ENCODE measurements around the gene MYOD1.

MYOD1 gene

DNA sequence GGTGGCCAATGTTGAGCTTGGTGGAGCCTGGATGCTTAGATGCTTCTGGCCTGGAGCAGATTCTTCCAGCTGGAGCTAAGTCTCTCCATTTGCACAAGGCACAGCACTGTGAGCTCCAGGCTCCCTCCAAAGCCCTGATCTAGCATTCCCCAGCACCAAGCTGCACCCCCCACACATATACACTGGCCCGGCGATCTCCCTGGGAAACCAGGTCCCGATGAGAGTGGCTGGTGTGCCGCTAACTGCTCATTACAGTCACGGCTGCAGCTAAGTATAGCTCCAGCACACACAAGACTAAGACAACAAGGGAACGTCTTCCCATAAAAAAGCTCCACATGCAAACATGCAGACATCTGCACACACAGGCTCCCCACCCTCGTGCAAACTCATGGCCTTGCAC, 32.8 kb downstream of the MYOD1 start:
- in situ Hi-C loops (cut with MboI; ENCODE audit: low pct_unique_long_range_greater_than_20kb, low sequenced_read_pairs, unreplicated experiment) = no loop called here
- TF ChIP-seq CTCF (IDR thresholded peaks at IDR 0.05; ENCODE audit: extremely low read depth, insufficient read depth, missing control alignments) = no peak
- no peak for DNase-seq (ENCODE audit: low spot score)

DNA sequence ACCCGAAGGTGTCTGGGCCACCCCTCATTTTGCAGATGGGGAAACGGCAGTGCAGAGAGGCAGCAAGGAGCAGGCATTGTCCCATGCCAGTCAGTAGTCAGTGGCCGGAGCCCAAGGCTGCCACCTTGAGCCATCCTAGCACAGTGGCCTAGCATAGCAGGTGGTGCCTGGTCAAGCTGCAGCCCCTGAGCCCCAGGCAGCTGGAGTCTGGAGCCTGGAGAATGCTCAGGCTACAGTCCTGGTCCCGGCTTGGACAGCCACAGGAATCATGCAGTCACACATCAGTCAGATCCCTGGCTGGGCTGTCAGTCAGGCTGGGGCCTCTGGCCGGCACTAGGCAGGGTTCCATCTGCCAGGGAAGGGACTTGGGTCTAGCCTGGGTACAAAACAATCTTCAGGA, 33.8 kb downstream of the MYOD1 start:
- in situ Hi-C loops (cut with MboI; ENCODE audit: low pct_unique_long_range_greater_than_20kb, low sequenced_read_pairs, unreplicated experiment) = no loop called here
- DNase-seq (ENCODE audit: low spot score) = no peak
- no peak for TF ChIP-seq CTCF (IDR thresholded peaks at IDR 0.05; ENCODE audit: extremely low read depth, insufficient read depth, missing control alignments)

DNA sequence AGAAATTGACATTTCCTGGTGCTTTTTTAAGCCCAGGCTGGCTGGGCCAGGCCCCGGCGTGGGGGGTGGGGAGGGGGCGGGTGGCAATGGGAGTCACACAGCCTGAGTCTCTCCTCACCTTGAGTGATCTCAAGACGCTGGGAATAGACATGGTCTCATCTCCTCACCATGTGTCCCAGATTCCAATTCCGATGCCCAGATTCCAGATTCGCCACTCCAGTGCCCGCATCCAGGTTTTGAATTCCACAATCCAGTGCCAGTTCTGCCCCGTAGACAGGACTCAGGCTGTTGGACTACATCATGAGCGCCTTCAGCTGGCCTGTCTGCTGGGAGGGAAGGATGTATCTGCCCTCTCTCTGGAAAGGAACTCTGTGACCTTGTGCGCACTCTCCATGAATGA, 34.3 kb downstream of the MYOD1 start:
- in situ Hi-C loops (cut with MboI; ENCODE audit: low pct_unique_long_range_greater_than_20kb, low sequenced_read_pairs, unreplicated experiment) = no loop called here
- DNase-seq (ENCODE audit: low spot score) = no peak
- no peak for TF ChIP-seq CTCF (IDR thresholded peaks at IDR 0.05; ENCODE audit: extremely low read depth, insufficient read depth, missing control alignments)

GRCh38 chr11:17755891-17756290, 36.5 kb downstream of the MYOD1 start:
- in situ Hi-C loops (cut with MboI; ENCODE audit: low pct_unique_long_range_greater_than_20kb, low sequenced_read_pairs, unreplicated experiment) = no loop called here
- no peak for DNase-seq (ENCODE audit: low spot score)
- TF ChIP-seq CTCF (IDR thresholded peaks at IDR 0.05; ENCODE audit: extremely low read depth, insufficient read depth, missing control alignments) = no peak

DNA sequence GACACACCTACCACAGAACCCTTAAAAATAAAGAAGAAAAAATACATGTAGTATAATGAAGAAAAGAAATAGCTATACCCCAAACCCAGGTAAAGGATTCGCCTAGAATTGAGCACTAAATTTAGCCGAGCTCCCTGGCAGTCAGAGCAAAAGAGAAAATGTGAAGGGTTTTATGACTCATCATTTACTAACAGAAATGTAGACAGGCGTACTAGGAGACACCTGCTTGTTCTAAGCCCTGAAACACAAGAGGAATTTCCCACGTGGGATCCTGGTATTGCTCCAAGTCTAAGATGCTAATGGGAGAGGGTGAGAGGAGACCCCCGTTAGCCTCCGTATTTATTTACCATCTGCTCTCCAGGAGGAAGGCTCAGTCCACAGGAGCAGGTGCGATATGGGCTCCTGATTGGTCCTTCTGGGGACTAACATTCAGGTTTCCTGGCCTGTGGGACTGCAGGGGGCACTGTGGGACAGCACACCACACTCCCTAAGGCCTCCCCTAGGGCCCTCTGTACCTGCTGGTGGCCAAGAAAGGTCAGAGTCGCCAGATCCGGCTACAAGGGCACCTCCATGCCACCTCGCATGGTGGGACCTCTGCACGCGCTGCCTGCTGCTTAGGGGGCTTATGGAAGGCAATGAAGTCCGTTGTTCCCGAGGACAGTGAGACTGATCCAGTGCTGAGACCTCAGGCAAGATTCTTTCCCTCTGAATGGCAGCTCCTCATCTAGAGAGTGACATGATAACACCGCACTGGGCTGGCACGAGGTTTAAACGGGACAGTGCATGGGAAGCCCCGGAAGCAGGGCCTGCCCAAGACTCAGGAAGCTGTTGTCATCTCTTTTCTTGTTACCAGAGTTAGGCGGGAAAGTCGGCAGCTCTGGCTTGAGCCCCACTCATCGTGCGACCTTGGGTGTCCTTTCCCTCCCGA, 41.0 kb downstream of the MYOD1 start:
- peak; percentile 72 for TF ChIP-seq CTCF (IDR thresholded peaks at IDR 0.05; ENCODE audit: extremely low read depth, insufficient read depth, missing control alignments)
- peak; percentile 78 for DNase-seq (ENCODE audit: low spot score)
- in situ Hi-C loops (cut with MboI; ENCODE audit: low pct_unique_long_range_greater_than_20kb, low sequenced_read_pairs, unreplicated experiment) = loop anchor here (10.0 kb wide), 1 partner anchor 214 kb away; no protein-coding TSS in a partner anchor

DNA sequence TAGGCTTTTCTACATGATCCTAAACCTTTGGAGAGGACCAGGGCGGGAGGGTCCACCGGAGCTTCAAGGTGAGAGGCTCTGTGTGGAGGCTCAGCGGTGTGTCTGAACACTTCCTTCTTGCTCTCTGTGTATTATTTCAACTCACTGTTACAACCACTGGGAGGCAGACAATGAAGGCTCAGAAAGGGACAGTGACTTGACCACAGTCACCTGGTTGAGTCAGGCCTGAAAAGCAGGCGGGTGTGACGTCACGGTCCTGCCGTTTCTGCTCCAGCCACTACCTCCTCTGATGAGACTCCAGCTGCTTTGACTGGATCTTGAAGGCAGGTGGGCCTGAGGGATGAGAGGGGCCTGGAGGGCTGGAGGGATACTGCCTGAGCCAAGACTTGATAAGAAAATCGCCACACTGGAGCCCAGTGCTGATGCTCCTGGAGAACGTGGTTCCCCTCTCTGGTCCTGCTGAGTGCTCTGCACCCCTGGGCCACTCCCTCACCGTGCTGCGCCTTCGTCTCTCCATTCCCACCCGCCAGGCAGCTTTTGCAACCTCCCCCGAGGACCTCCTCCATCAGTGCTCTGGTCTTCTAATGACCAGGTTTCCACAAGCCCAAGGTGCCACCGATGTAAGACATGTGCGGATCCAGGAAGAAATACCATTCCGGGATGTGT, 43.1 kb downstream of the MYOD1 start:
- in situ Hi-C loops (cut with MboI; ENCODE audit: low pct_unique_long_range_greater_than_20kb, low sequenced_read_pairs, unreplicated experiment) = loop anchor here (10.0 kb wide), 1 partner anchor 212 kb away; no protein-coding TSS in a partner anchor
- peak; percentile 20 for TF ChIP-seq CTCF (IDR thresholded peaks at IDR 0.05; ENCODE audit: extremely low read depth, insufficient read depth, missing control alignments)
- peak; percentile 47 for DNase-seq (ENCODE audit: low spot score)

All from GM13977 (cell line).